ENCODE results near the gene MAST1. TPM values are rescaled to one million over a fixed set of nuclear protein-coding genes. Genes with fewer than 3 reads are reported as not detected.
A peak's percentile ranks its signal among the peaks of the same experiment; 100 is the strongest.

Gene MAST1
- total RNA-seq, 2 donors from 2014 or later: 1.3 to 2.4 TPM

GRCh38 chr19:12873891-12874745 lies 35.8 kb downstream of the MAST1 start:
- whole genome bisulfite sequencing: 92% methylated on average over 76 of the region's 86 CpGs
- TF ChIP-seq POLR2A (IDR thresholded peaks at IDR 0.05) (no peak), POLR2AphosphoS5 (IDR thresholded peaks at IDR 0.05) (no peak)
- H3K9me3 ChIP-seq: no peaks in the 10 kb centered on the region
- no peak overlapping the region for H3K27ac ChIP-seq
- DNase-seq (ENCODE audit: low spot score): no peak
- no peaks in the 10 kb centered on the region for H3K36me3 ChIP-seq
- no peaks in the 10 kb centered on the region for H3K27me3 ChIP-seq (replicated peaks; ENCODE audit: insufficient read depth)
- no peaks in the 10 kb centered on the region for H3K4me1 ChIP-seq (replicated peaks)
- H3K4me3 ChIP-seq: no peak overlapping the region
- intact Hi-C loops (cut with DNase I): no loop called here

GRCh38 chr19:12875086-12875485 lies 36.8 kb downstream of the MAST1 start:
- intact Hi-C loops (cut with DNase I): no loop called here

GRCh38 chr19:12880551-12881171 lies 42.3 kb downstream of the MAST1 start:
- TF ChIP-seq POLR2A (IDR thresholded peaks at IDR 0.05) (no peak), POLR2AphosphoS5 (IDR thresholded peaks at IDR 0.05) (no peak)
- TF ChIP-seq, protein P1, sequence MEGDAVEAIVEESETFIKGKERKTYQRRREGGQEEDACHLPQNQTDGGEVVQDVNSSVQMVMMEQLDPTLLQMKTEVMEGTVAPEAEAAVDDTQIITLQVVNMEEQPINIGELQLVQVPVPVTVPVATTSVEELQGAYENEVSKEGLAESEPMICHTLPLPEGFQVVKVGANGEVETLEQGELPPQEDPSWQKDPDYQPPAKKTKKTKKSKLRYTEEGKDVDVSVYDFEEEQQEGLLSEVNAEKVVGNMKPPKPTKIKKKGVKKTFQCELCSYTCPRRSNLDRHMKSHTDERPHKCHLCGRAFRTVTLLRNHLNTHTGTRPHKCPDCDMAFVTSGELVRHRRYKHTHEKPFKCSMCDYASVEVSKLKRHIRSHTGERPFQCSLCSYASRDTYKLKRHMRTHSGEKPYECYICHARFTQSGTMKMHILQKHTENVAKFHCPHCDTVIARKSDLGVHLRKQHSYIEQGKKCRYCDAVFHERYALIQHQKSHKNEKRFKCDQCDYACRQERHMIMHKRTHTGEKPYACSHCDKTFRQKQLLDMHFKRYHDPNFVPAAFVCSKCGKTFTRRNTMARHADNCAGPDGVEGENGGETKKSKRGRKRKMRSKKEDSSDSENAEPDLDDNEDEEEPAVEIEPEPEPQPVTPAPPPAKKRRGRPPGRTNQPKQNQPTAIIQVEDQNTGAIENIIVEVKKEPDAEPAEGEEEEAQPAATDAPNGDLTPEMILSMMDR (IDR thresholded peaks at IDR 0.05): no peak
- Histone ChIP-seq H3K4me1 (replicated peaks) (no peaks in the 10 kb centered on the region), H3K27ac (peak overlapping the region; percentile 74 to 83), H3K36me3 (no peaks in the 10 kb centered on the region), H3K4me3 (peak overlapping the region; percentile 45 to 65), H3K27me3 (replicated peaks; ENCODE audit: insufficient read depth) (no peaks in the 10 kb centered on the region), H3K9me3 (no peaks in the 10 kb centered on the region)
- intact Hi-C loops (cut with DNase I): loop anchor here (10.0 kb wide), 1 partner anchor 54 kb away; the partner anchor contains the start of genes CALR and FARSA
- WGBS: 9% methylated on average over 27 of the region's 29 CpGs
- DNase-seq (ENCODE audit: low spot score): no peak

More at GRCh38 chr19:12875086-12875485, 36.8 kb downstream of the MAST1 start:
- Histone ChIP-seq H3K36me3 (no peaks in the 10 kb centered on the region), H3K4me3 (no peak overlapping the region), H3K9me3 (no peaks in the 10 kb centered on the region), H3K27me3 (replicated peaks; ENCODE audit: insufficient read depth) (no peaks in the 10 kb centered on the region), H3K4me1 (replicated peaks) (no peaks in the 10 kb centered on the region), H3K27ac (no peak overlapping the region)
- TF ChIP-seq, protein P1 (IDR thresholded peaks at IDR 0.05): no peak
- TF ChIP-seq POLR2AphosphoS5 (IDR thresholded peaks at IDR 0.05): no peak
- TF ChIP-seq POLR2A (IDR thresholded peaks at IDR 0.05): no peak
- DNase-seq (ENCODE audit: low spot score): no peak
- 96% methylated on average over 6 of the region's 6 CpGs for WGBS

DNA sequence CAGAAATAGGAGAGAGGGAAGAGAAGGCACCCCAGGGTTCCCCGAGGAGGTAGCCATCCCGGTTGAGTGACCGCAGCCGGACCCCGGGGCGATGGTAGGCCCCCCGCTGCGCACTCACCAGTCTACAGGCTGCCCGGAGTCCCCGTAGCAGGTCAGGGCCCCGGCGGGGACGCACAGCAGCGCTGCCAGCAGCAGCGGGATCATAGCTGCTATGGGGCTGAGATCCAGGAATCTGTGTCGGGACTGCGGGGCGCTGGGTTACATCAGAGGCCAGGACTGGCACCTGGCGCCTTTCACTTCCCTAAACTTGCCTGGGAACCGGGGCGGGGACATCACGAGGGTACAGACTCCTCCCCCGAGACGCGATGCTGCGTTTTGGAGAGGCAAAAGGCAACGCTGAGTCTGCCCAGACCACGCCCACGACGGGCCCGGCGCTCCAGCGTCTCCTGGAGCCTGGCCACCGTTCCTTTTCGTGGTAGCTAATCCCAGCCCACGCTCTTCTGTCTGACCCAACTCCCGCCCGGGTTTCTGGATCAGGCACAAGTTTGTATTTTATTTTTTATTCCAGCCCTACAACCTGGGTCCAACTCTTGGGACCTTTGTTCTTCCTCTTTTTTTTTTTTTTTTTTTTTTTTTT lies 43.0 kb downstream of the MAST1 start, which contains the start of gene DNASE2:
TSS of gene DNASE2 (minus strand) at position 278 of the 637 bp plus-strand sequence. CDS start at position 204, 74 bp downstream.
- under 1% methylated on average over 38 of the region's 38 CpGs for WGBS
- H3K4me3 ChIP-seq: peak within 1 kb of the TSS; percentile 45 to 65
- H3K4me1 ChIP-seq (replicated peaks): no peaks in the 10 kb centered on the region
- no peaks in the 10 kb centered on the region for H3K36me3 ChIP-seq
- peak; percentile 98 for DNase-seq (ENCODE audit: low spot score)
- intact Hi-C loops (cut with DNase I): loop anchor here (10.0 kb wide), 1 partner anchor 54 kb away; the partner anchor contains the start of genes CALR and FARSA
- H3K27ac ChIP-seq: peak within 1 kb of the TSS; percentile 74 to 83
- H3K9me3 ChIP-seq: no peaks in the 10 kb centered on the region
- H3K27me3 ChIP-seq (replicated peaks; ENCODE audit: insufficient read depth): no peaks in the 10 kb centered on the region
- TF ChIP-seq, protein P1 (IDR thresholded peaks at IDR 0.05): peak in 1 of 4 experiments; percentile 12
- TF ChIP-seq POLR2A (IDR thresholded peaks at IDR 0.05) (peak; percentile 98), POLR2AphosphoS5 (IDR thresholded peaks at IDR 0.05) (peak; percentile 98)

- Histone ChIP-seq H3K27ac (no peak overlapping the region), H3K27me3 (replicated peaks; ENCODE audit: insufficient read depth) (no peaks in the 10 kb centered on the region), H3K4me1 (replicated peaks) (no peaks in the 10 kb centered on the region), H3K9me3 (no peaks in the 10 kb centered on the region), H3K36me3 (no peaks in the 10 kb centered on the region), H3K4me3 (no peak overlapping the region)
- intact Hi-C loops (cut with DNase I): loop anchor here (10.0 kb wide), 1 partner anchor 52 kb away; the partner anchor contains the start of genes CALR and FARSA
- no peak for DNase-seq (ENCODE audit: low spot score)
- 91% methylated on average over 3 of the region's 3 CpGs for WGBS
- TF ChIP-seq, protein P1 (IDR thresholded peaks at IDR 0.05): no peak
- no peak for TF ChIP-seq POLR2A (IDR thresholded peaks at IDR 0.05)
- no peak for TF ChIP-seq POLR2AphosphoS5 (IDR thresholded peaks at IDR 0.05)
Measured at GRCh38 chr19:12882589-12882988, 44.3 kb downstream of the MAST1 start.

Measured in prostate gland (tissue), 2 donors.